OCI-LY1 (cell line): ENCODE measurements around the gene ING2.

ENCODE experiments used
- H2AFZ ChIP-seq: fragments of 200-600 bp; sonication (generic), shearing (Covaris generic); 2 replicates; pipeline ENCODE4 v1.6.0; 2014; ENCODE audit warnings: antibody characterized with exemption, mild to moderate bottlenecking, low read length
- H3F3A ChIP-seq: fragments of 200-600 bp; sonication (generic), shearing (Covaris generic); 2 replicates; pipeline ENCODE4 v1.6.0; 2014; ENCODE audit warnings: mild to moderate bottlenecking, antibody characterized with exemption, low read length, moderate library complexity; ENCODE audit not compliant: insufficient read depth
- H3K27ac ChIP-seq: fragments of 200-600 bp; sonication (generic); 2 replicates; pipeline ENCODE4 v1.5.1; 2014; ENCODE audit warnings: low read length, mixed run types, mild to moderate bottlenecking, low read depth; ENCODE audit not compliant: poor library complexity, severe bottlenecking
- H3K27me3 ChIP-seq: fragments of 200-600 bp; sonication (generic); 2 replicates; pipeline ENCODE4 v1.6.0; 2014; ENCODE audit warnings: antibody characterized with exemption, mild to moderate bottlenecking, low read length, moderate library complexity; ENCODE audit not compliant: insufficient read depth
- H3K36me3 ChIP-seq: fragments of 200-600 bp; sonication (generic); 2 replicates; pipeline ENCODE4 v1.6.1; 2014; ENCODE audit warnings: mild to moderate bottlenecking, antibody characterized with exemption, low read length, moderate library complexity, mixed read lengths; ENCODE audit not compliant: insufficient read depth
- H3K4me1 ChIP-seq: fragments of 200-600 bp; sonication (generic); 2 replicates; pipeline ENCODE4 v1.5.1; 2014; ENCODE audit warnings: mild to moderate bottlenecking, low read length, moderate library complexity; ENCODE audit not compliant: insufficient read depth, severe bottlenecking
- H3K4me2 ChIP-seq: fragments of 200-600 bp; sonication (generic), shearing (Covaris generic); 2 replicates; pipeline ENCODE4 v1.6.1; 2014; ENCODE audit warnings: low read length
- H3K4me3 ChIP-seq: fragments of 200-600 bp; sonication (generic); 2 replicates; pipeline ENCODE4 v1.5.1; 2014; ENCODE audit warnings: low read length, low read depth, mild to moderate bottlenecking, mixed read lengths; ENCODE audit not compliant: poor library complexity, severe bottlenecking
- H3K79me2 ChIP-seq: fragments of 200-600 bp; shearing (Covaris generic); 2 replicates; pipeline ENCODE4 v1.6.1; 2016; ENCODE audit warnings: mixed run types, low read length, mixed read lengths; ENCODE audit not compliant: insufficient read depth
- H3K9ac ChIP-seq: fragments of 200-600 bp; sonication (generic), shearing (Covaris generic); 2 replicates; pipeline ENCODE4 v1.6.1; 2014; ENCODE audit warnings: mild to moderate bottlenecking, low read length, mixed read lengths
- H3K9me2 ChIP-seq: fragments of 200-600 bp; sonication (generic), shearing (Covaris generic); 2 replicates; pipeline ENCODE4 v1.6.1; 2014; ENCODE audit warnings: low read depth, mild to moderate bottlenecking, low read length, mixed read lengths
- H3K9me3 ChIP-seq: fragments of 200-600 bp; shearing (Covaris generic); 2 replicates; pipeline ENCODE4 v1.6.1; 2014; ENCODE audit warnings: low read length, mixed read lengths
- H4K20me1 ChIP-seq: fragments of 200-600 bp; sonication (generic), shearing (Covaris generic); 2 replicates; pipeline ENCODE4 v1.6.0; 2016; ENCODE audit warnings: mild to moderate bottlenecking, low read length; ENCODE audit not compliant: insufficient read depth
- CTCF ChIP-seq: fragments of 200-600 bp; sonication (generic), shearing (Covaris generic); IDR thresholded peaks from 2 replicates; pipeline ENCODE4 v1.5.1; 2017; ENCODE audit warnings: mild to moderate bottlenecking, antibody characterized with exemption, low read length, moderate library complexity, mixed read lengths
- EZH2 ChIP-seq: fragments of 200-600 bp; sonication (generic), shearing (Covaris generic); IDR thresholded peaks from 2 replicates; pipeline ENCODE4 v1.8.0; 2017; ENCODE audit warnings: borderline replicate concordance, mixed run types, mild to moderate bottlenecking, antibody characterized with exemption, low read length, moderate library complexity, mixed read lengths

The ING2 gene

GRCh38 chr4:183522821-183523220, 18.0 kb downstream of the ING2 start:
- Histone ChIP-seq H3K4me1 (no peaks in the 10 kb centered on the region), H3K9me2 (no peaks in the 10 kb centered on the region), H3F3A (no peaks in the 10 kb centered on the region), H4K20me1 (no peaks in the 10 kb centered on the region), H2AFZ (no peak overlapping the region), H3K4me3 (no peak overlapping the region), H3K36me3 (no peaks in the 10 kb centered on the region), H3K79me2 (no peaks in the 10 kb centered on the region), H3K27ac (no peak overlapping the region), H3K4me2 (no peak overlapping the region), H3K27me3 (no peaks in the 10 kb centered on the region), H3K9me3 (no peaks in the 10 kb centered on the region), H3K9ac (no peak overlapping the region)
- no peak for TF ChIP-seq CTCF
- TF ChIP-seq EZH2 = no peak

DNA sequence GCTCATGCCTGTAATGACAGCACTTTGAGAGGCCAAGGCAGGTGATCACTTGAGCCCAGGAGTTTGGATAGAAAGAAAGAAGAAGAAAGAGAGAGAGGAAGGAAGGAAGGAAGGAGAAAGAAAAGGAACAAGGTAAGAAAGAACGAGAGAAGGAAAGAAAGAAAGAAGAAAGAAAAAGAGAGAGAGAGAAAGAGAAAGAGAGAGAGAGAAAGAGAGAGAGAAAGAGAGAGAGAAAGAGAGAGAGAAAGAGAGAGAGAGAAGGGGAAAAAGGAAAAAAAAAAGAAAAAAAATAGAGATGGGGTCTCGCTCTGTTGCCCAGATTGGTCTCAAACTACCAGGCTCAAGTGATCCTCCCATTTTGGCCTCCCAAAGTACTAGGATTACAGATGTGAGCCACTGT, 22.5 kb downstream of the ING2 start:
- Histone ChIP-seq H3K36me3 (no peaks in the 10 kb centered on the region), H3K9me2 (no peaks in the 10 kb centered on the region), H3K9ac (no peak overlapping the region), H3K4me2 (no peak overlapping the region), H3K4me1 (no peaks in the 10 kb centered on the region), H4K20me1 (no peaks in the 10 kb centered on the region), H3K79me2 (no peaks in the 10 kb centered on the region), H2AFZ (no peak overlapping the region), H3K27me3 (no peaks in the 10 kb centered on the region), H3K27ac (no peak overlapping the region), H3F3A (no peaks in the 10 kb centered on the region), H3K9me3 (no peaks in the 10 kb centered on the region), H3K4me3 (no peak overlapping the region)
- TF ChIP-seq CTCF = no peak
- TF ChIP-seq EZH2 = no peak

DNA sequence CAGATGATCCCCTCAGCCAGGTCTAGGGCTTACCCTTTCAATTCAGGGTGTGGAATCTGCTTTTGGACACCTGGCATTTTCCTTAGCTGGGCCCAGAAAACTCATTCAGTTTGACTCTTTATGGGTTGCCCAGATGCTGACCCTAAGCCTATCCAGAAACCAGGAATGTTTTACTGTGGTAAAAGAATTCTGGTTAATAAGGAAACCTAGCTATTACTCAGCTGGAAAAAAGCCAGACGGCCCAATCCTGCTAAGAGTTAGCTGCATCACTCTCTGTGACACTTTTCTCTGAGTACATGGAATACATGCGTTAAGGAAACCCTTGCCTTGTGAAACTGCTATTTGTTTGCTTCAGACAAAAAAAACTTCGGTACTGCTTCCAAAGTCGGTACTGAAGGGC, 28.0 kb downstream of the ING2 start:
- no peaks in the 10 kb centered on the region for H3F3A ChIP-seq
- H3K27me3 ChIP-seq = 0 out of 2 replicates have a peak, but pooled peaks cover 7% of the 10 kb centered on the region
- H3K9me2 ChIP-seq = no peaks in the 10 kb centered on the region

More for the DNA sequence above, 28.0 kb downstream of the ING2 start:
- Histone ChIP-seq H3K4me2 (no peak overlapping the region), H3K9me3 (no peaks in the 10 kb centered on the region), H4K20me1 (no peaks in the 10 kb centered on the region), H3K79me2 (no peaks in the 10 kb centered on the region), H2AFZ (no peak overlapping the region), H3K9ac (no peak overlapping the region), H3K4me1 (no peaks in the 10 kb centered on the region), H3K4me3 (no peak overlapping the region), H3K36me3 (no peaks in the 10 kb centered on the region), H3K27ac (no peak overlapping the region)
- TF ChIP-seq EZH2 = no peak
- TF ChIP-seq CTCF = no peak
